K562 (cell line): ENCODE measurements around the gene SUB1. TPM values are rescaled to one million over a fixed set of nuclear protein-coding genes. Genes with fewer than 3 reads are reported as not detected.

ENCODE experiments used
- ATAC-seq: fragments of 200-7000 bp; cut with Tn5 transposase; 3 replicates; pipeline ENCODE4 v1.9.1; 2020; ENCODE audit warnings: moderate library complexity
- BruUV-seq: library from RNA; stranded (reverse); fragments of 400-500 nt; replicated peaks from 2 replicates; lab custom pipeline; 2021; lab: Mats Ljungman, UMichigan
- CTCF ChIA-PET: fragments of 300-600 bp; formaldehyde crosslinking; extraction: SDS; loops from one replicate; lab custom pipeline; 2021; ENCODE audit warnings: low intra/inter-chr PET ratio; lab: Yijun Ruan, JAX
- POLR2A ChIA-PET: fragments of 300-600, 350-650 bp; sonication (Branson Sonifier 250); formaldehyde crosslinking; extraction: SDS; loops from one replicate; lab custom pipeline; 2021; ENCODE audit warnings: antibody characterized with exemption, inconsistent platforms; lab: Yijun Ruan, JAX
- DNase-seq, 4 experiments: peaks; one replicate each; pipeline versions ENCODE4 v3.0.0 to v3.0.0-alpha.2; 2011 to 2018; ENCODE audit warnings: low spot score in 3 of 4, mixed read lengths in 3 of 4; ENCODE audit errors: extremely low read depth in 1 of 4
- FAIRE-seq: peaks from 2 replicates; lab custom pipeline; 2011; peaks lifted over from hg19 to GRCh38; lab: Jason Lieb, UNC
- H2AFZ ChIP-seq: 2 replicates; pipeline ENCODE4 v1.6.0; 2011; ENCODE audit warnings: low read depth, low read length, control low read depth, inconsistent platforms
- H3K27ac ChIP-seq: fragments of 200-600 bp; 3 replicates; pipeline ENCODE4 v1.8.0; 2011; ENCODE audit warnings: low read depth, mild to moderate bottlenecking, control low read depth, inconsistent platforms, low read length, moderate library complexity, mixed read lengths; ENCODE audit errors: extremely low read depth
- H3K27me3 ChIP-seq, 2 experiments: fragments of 300-600 bp in 1 of 2; 2 replicates in 1 of 2; 3 replicates in 1 of 2; pipeline versions ENCODE4 v1.6.0 to v1.8.0; 2011; ENCODE audit warnings: inconsistent platforms in 2 of 2, low read length in 2 of 2, mild to moderate bottlenecking in 1 of 2, mixed read lengths in 1 of 2, moderate library complexity in 1 of 2; ENCODE audit not compliant: control insufficient read depth in 2 of 2, insufficient read depth in 2 of 2
- H3K36me3 ChIP-seq: fragments of 300-600 bp; 3 replicates; pipeline ENCODE4 v1.8.0; 2011; ENCODE audit warnings: mild to moderate bottlenecking, low read length, inconsistent platforms; ENCODE audit not compliant: control insufficient read depth, insufficient read depth
- H3K4me1 ChIP-seq, 2 experiments: fragments of 200-600 bp in 1 of 2; replicated peaks in 1 of 2; 2 replicates in 1 of 2; 3 replicates in 1 of 2; pipeline versions ENCODE4 v1.5.1 to v1.8.0; 2011; ENCODE audit warnings: inconsistent platforms in 2 of 2, low read length in 2 of 2, mild to moderate bottlenecking in 1 of 2, mixed read lengths in 1 of 2, moderate library complexity in 1 of 2; ENCODE audit not compliant: control insufficient read depth in 2 of 2, insufficient read depth in 2 of 2
- H3K4me2 ChIP-seq: 2 replicates; pipeline ENCODE4 v1.6.1; 2011; ENCODE audit warnings: low read length, control low read depth, inconsistent platforms, mixed read lengths; ENCODE audit not compliant: insufficient read depth
- H3K4me3 ChIP-seq: fragments of 200-600 bp; sonication (generic), shearing (Covaris generic); 2 replicates; pipeline ENCODE4 v1.5.1; 2016; ENCODE audit warnings: control low read depth, inconsistent platforms
- H3K79me2 ChIP-seq: fragments of 200-600 bp; 3 replicates; pipeline ENCODE4 v1.8.0; 2011; ENCODE audit warnings: low read length, inconsistent platforms; ENCODE audit not compliant: control insufficient read depth, insufficient read depth
- H3K9ac ChIP-seq, 2 experiments: 2 replicates each; pipeline versions ENCODE4 v1.6.0 to v1.6.1; 2011; ENCODE audit warnings: low read depth in 2 of 2, low read length in 2 of 2, control low read depth in 1 of 2, inconsistent platforms in 1 of 2, mild to moderate bottlenecking in 1 of 2, mixed read lengths in 1 of 2; ENCODE audit not compliant: insufficient read depth in 1 of 2
- H3K9me1 ChIP-seq: one replicate; pipeline ENCODE4 v1.6.0; 2011; ENCODE audit warnings: inconsistent platforms, mild to moderate bottlenecking, low read length, moderate library complexity; ENCODE audit not compliant: control insufficient read depth, insufficient read depth
- H3K9me3 ChIP-seq: replicated peaks from 2 replicates; pipeline ENCODE4 v1.5.1; 2011; ENCODE audit warnings: low read depth, low read length, inconsistent platforms; ENCODE audit not compliant: control insufficient read depth, insufficient read depth
- H4K20me1 ChIP-seq: replicated peaks from 2 replicates; pipeline ENCODE4 v1.6.1; 2011; ENCODE audit warnings: low read length, inconsistent platforms, mixed read lengths; ENCODE audit not compliant: control insufficient read depth, insufficient read depth
- C11orf30 ChIP-seq: fragments of 450-650 bp; IDR thresholded peaks from 2 replicates; pipeline ENCODE4 v1.6.1; 2016; ENCODE audit warnings: low read depth, mild to moderate bottlenecking
- CBFA2T2 ChIP-seq: fragments of 450-650 bp; conservative IDR thresholded peaks from 2 replicates; pipeline ENCODE4 v1.6.1; 2017; ENCODE audit warnings: mild to moderate bottlenecking
- CHD1 ChIP-seq: fragments of 200-600 bp; sonication (generic); IDR thresholded peaks from one replicate; pipeline ENCODE4 v1.6.1; 2012; ENCODE audit warnings: mild to moderate bottlenecking, moderate library complexity, low read length, inconsistent platforms
- GTF2A2 ChIP-seq: IDR thresholded peaks from 2 replicates; pipeline ENCODE4 v1.6.1; 2016; ENCODE audit warnings: mild to moderate bottlenecking, missing genetic modification characterization, missing compliant biosample characterization
- KDM5B ChIP-seq: fragments of 200-600 bp; sonication (generic); IDR thresholded peaks from 2 replicates; pipeline ENCODE4 v1.6.1; 2012; ENCODE audit warnings: low read depth, mild to moderate bottlenecking, moderate library complexity, low read length, control low read depth, inconsistent platforms; ENCODE audit not compliant: insufficient replicate concordance
- MEF2A ChIP-seq: IDR thresholded peaks from 2 replicates; pipeline ENCODE4 v1.6.1; 2011; ENCODE audit warnings: low read depth, mild to moderate bottlenecking, low read length, moderate library complexity; ENCODE audit not compliant: control insufficient read depth
- RBFOX2 ChIP-seq: fragments of 200-400 bp; formaldehyde crosslinking; IDR thresholded peaks from 2 replicates; pipeline ENCODE4 v1.6.1; 2017; ENCODE audit warnings: low read depth, mild to moderate bottlenecking, low read length, moderate library complexity
- SUPT5H ChIP-seq: fragments of 450-650 bp; IDR thresholded peaks from 2 replicates; pipeline ENCODE4 v1.6.1; 2016
- WGBS: fragments of 100-300 bp; shearing (Covaris generic); methylation state at CpG from one replicate; pipeline ENCODE4 v1.1.6; 2016; ENCODE audit warnings: low coverage, mixed read lengths; ENCODE audit not compliant: insufficient coverage; ENCODE audit errors: missing lambda C conversion rate; 5-methylcytosine and 5-hydroxymethylcytosine counted together
- in situ Hi-C: fragments of 300-500 bp; cut with MboI; formaldehyde crosslinking; loops from 4 replicates; pipeline ENCODE4 v1.15.0; 2018; ENCODE audit warnings: inconsistent platforms, mixed read lengths
- intact Hi-C: fragments of 100-400 bp; cut with micrococcal nuclease; formaldehyde crosslinking; loops from 2 replicates; pipeline ENCODE4 v1.14.2; 2022
- polyA plus RNA-seq, 8 experiments: library from polyadenylated mRNA; depleted of rRNA in 4 of 8; stranded (reverse) in 5 of 8; unstranded in 3 of 8; fragments of >200 nt; fragmentation: Nextera tagmentation in 2 of 8; fragmentation: Illumina TruSeq in 1 of 8; extraction: Ambion mirVana in 2 of 8; extraction: Trizol in 1 of 8; gene quantifications; 2 replicates each; pipeline versions ENCODE4 v1.2.1 to v1.2.3, GENCODE V29; 2011 to 2014; ENCODE audit warnings: inconsistent platforms in 1 of 8, missing spikeins in 1 of 8
- total RNA-seq, 7 experiments: library from RNA; depleted of rRNA in 6 of 7; stranded (reverse); fragments of >200 nt in 6 of 7; fragmentation: Illumina TruSeq in 2 of 7; extraction: Trizol in 2 of 7; gene quantifications; 2 replicates each; pipeline versions ENCODE4 v1.2.1 to v1.2.3, GENCODE V29; 2011 to 2021; ENCODE audit warnings: low replicate concordance in 1 of 7
- TF ChIP-seq, protein P1 (sequence below): sonication (generic); IDR thresholded peaks from 2 replicates; pipeline ENCODE4 v1.6.1; 2016
- TF ChIP-seq, protein P2 (sequence below): sonication (generic); formaldehyde crosslinking; IDR thresholded peaks from 2 replicates; pipeline ENCODE4 v1.4.0; 2020; ENCODE audit warnings: mild to moderate bottlenecking, missing genetic modification reagents
- TF ChIP-seq, protein P3 (sequence below): sonication (generic); formaldehyde crosslinking; IDR thresholded peaks from 2 replicates; pipeline ENCODE4 v1.8.1; 2022; ENCODE audit warnings: missing genetic modification reagents
- TF ChIP-seq, protein P4 (sequence below): sonication (generic); formaldehyde crosslinking; IDR thresholded peaks from 2 replicates; pipeline ENCODE4 v1.8.0; 2022; ENCODE audit warnings: missing genetic modification reagents, mild to moderate bottlenecking, moderate library complexity, borderline replicate concordance

The SUB1 gene
- total and polyA plus RNA-seq, 9 of the 15 experiments (the other 6 are each of a cell fraction or from before 2014, with no cell fraction given) = 336 to 1,031 (median 700) TPM

DNA sequence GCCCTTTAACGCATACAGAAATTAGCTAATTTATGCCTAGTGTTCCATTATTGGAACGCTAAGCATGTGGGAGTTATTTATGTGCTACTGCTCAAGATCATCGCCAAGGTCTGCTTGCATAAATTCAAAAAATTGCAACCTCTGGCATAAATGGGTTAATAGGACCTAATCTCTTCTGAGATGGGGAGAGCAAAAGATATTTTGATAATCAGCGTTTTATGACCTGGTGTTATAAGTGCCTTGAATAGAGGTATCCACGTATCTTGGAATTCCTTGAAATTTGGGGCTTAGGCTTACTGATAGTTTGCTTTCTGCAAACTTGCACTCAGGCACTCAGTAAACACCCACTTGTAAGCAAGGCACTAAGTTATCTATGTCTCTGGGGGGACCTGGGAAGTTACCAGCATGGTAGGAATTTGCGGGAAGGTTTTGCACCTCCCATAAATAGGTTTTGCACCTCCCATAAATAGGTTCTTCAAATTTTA is 1.8 kb downstream of the SUB1 start:
- no peak for ATAC-seq
- H3K9ac ChIP-seq = peak overlapping the region in 1 of 2 experiments; percentile 89; a peak in 2 of 4 replicates
- CTCF ChIA-PET = interaction anchor here (0.6 to 1.0 kb wide), 2 partner anchors 13 to 846 kb away, joined by 4 to 7 read pairs; no protein-coding TSS in a partner anchor
- peak; percentile 52 for TF ChIP-seq C11orf30
- no peak for TF ChIP-seq GTF2A2 (tag)
- TF ChIP-seq KDM5B = no peak
- TF ChIP-seq, protein P1, sequence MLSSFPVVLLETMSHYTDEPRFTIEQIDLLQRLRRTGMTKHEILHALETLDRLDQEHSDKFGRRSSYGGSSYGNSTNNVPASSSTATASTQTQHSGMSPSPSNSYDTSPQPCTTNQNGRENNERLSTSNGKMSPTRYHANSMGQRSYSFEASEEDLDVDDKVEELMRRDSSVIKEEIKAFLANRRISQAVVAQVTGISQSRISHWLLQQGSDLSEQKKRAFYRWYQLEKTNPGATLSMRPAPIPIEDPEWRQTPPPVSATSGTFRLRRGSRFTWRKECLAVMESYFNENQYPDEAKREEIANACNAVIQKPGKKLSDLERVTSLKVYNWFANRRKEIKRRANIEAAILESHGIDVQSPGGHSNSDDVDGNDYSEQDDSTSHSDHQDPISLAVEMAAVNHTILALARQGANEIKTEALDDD = no peak
- TF ChIP-seq, protein P2, sequence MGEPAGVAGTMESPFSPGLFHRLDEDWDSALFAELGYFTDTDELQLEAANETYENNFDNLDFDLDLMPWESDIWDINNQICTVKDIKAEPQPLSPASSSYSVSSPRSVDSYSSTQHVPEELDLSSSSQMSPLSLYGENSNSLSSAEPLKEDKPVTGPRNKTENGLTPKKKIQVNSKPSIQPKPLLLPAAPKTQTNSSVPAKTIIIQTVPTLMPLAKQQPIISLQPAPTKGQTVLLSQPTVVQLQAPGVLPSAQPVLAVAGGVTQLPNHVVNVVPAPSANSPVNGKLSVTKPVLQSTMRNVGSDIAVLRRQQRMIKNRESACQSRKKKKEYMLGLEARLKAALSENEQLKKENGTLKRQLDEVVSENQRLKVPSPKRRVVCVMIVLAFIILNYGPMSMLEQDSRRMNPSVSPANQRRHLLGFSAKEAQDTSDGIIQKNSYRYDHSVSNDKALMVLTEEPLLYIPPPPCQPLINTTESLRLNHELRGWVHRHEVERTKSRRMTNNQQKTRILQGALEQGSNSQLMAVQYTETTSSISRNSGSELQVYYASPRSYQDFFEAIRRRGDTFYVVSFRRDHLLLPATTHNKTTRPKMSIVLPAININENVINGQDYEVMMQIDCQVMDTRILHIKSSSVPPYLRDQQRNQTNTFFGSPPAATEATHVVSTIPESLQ = no peak
- TF ChIP-seq, protein P3, sequence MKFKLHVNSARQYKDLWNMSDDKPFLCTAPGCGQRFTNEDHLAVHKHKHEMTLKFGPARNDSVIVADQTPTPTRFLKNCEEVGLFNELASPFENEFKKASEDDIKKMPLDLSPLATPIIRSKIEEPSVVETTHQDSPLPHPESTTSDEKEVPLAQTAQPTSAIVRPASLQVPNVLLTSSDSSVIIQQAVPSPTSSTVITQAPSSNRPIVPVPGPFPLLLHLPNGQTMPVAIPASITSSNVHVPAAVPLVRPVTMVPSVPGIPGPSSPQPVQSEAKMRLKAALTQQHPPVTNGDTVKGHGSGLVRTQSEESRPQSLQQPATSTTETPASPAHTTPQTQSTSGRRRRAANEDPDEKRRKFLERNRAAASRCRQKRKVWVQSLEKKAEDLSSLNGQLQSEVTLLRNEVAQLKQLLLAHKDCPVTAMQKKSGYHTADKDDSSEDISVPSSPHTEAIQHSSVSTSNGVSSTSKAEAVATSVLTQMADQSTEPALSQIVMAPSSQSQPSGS (CRISPR knock-in tag) = no peak
- TF ChIP-seq CHD1 = no peak
- no peak for TF ChIP-seq SUPT5H
- TF ChIP-seq, protein P4, sequence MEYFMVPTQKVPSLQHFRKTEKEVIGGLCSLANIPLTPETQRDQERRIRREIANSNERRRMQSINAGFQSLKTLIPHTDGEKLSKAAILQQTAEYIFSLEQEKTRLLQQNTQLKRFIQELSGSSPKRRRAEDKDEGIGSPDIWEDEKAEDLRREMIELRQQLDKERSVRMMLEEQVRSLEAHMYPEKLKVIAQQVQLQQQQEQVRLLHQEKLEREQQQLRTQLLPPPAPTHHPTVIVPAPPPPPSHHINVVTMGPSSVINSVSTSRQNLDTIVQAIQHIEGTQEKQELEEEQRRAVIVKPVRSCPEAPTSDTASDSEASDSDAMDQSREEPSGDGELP (CRISPR knock-in tag) = no peak
- 0 out of 2 replicates have a peak, but pooled peaks have one; percentile 33 for TF ChIP-seq RBFOX2
- no peak for TF ChIP-seq CBFA2T2
- TF ChIP-seq MEF2A = no peak

More for the DNA sequence above, 1.8 kb downstream of the SUB1 start:
- H3K9me1 ChIP-seq = no peaks in the 10 kb centered on the region
- H2AFZ ChIP-seq = no peak overlapping the region
- peaks cover 67% of the 10 kb centered on the region for H3K79me2 ChIP-seq
- no TSS peak for BruUV-seq
- no peaks in the 10 kb centered on the region; the same call in 1 of the 2 replicates for H3K9me3 ChIP-seq
- H3K27me3 ChIP-seq = no peaks in the 10 kb centered on the region
- peak overlapping the region; percentile 95 for H3K4me2 ChIP-seq
- 34% methylated on average over 6 of the region's 6 CpGs for WGBS
- no peak for FAIRE-seq
- in situ Hi-C loops = loop anchor here (10.0 kb wide), 1 partner anchor 92 kb away; no protein-coding TSS in a partner anchor
- H4K20me1 ChIP-seq = peaks cover 16% of the 10 kb centered on the region; the same call in 1 of the 2 replicates
- DNase-seq = no peak
- peaks cover 56% of the 10 kb centered on the region for H3K36me3 ChIP-seq
- peaks cover 0 to 19% of the 10 kb centered on the region in 2 experiments; a peak in 3 of 5 replicates for H3K4me1 ChIP-seq
- no peak overlapping the region; the same call in 2 of the 3 replicates for H3K27ac ChIP-seq
- POLR2A ChIA-PET = interaction anchor here (0.5 kb wide), 2 partner anchors 497 to 904 kb away, joined by 3 read pairs; no protein-coding TSS in a partner anchor
- intact Hi-C loops = loop anchor here (5.0 kb wide), 1 partner anchor 55 kb away; no protein-coding TSS in a partner anchor
- peak overlapping the region; percentile 96 for H3K4me3 ChIP-seq
